ENCODE data around the gene NDUFA12. TPM values are rescaled to one million over a fixed set of nuclear protein-coding genes. Genes with fewer than 3 reads are reported as not detected.

NDUFA12 gene
- total RNA-seq, 1 donor from 2014 or later = 15.1 TPM

DNA sequence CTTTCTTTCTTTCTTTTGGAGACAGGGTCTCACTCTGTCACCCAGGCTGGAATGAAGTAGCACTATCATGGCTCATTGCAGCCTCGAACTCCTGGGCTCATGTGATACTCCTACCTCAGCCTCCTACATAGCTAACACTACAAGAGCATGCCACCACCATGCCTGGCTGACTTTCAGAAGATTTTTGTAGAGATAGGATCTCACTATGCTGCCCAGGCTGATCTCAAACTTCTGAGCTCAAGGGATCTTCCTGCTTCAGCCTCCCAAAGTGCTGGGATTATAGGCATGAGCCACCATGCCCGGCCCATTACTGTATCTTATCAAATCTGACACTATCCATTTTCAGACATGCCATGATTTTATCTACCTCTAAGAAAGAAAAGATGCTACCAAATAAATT lies 31.6 kb downstream of the NDUFA12 start:
- Histone ChIP-seq H3K27ac (no peak overlapping the region), H3K27me3 (no peaks in the 10 kb centered on the region), H3K4me1 (no peaks in the 10 kb centered on the region), H3K9me3 (no peaks in the 10 kb centered on the region), H3K4me3 (no peak overlapping the region), H3K36me3 (peaks cover 8 to 12% of the 10 kb centered on the region in 2 donors)
- TF ChIP-seq, protein P1, sequence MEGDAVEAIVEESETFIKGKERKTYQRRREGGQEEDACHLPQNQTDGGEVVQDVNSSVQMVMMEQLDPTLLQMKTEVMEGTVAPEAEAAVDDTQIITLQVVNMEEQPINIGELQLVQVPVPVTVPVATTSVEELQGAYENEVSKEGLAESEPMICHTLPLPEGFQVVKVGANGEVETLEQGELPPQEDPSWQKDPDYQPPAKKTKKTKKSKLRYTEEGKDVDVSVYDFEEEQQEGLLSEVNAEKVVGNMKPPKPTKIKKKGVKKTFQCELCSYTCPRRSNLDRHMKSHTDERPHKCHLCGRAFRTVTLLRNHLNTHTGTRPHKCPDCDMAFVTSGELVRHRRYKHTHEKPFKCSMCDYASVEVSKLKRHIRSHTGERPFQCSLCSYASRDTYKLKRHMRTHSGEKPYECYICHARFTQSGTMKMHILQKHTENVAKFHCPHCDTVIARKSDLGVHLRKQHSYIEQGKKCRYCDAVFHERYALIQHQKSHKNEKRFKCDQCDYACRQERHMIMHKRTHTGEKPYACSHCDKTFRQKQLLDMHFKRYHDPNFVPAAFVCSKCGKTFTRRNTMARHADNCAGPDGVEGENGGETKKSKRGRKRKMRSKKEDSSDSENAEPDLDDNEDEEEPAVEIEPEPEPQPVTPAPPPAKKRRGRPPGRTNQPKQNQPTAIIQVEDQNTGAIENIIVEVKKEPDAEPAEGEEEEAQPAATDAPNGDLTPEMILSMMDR (IDR thresholded peaks at IDR 0.05) = no peak
- intact Hi-C loops (cut with DNase I) = no loop called here
- no peak for DNase-seq (ENCODE audit: low spot score in 2 of 2)

DNA sequence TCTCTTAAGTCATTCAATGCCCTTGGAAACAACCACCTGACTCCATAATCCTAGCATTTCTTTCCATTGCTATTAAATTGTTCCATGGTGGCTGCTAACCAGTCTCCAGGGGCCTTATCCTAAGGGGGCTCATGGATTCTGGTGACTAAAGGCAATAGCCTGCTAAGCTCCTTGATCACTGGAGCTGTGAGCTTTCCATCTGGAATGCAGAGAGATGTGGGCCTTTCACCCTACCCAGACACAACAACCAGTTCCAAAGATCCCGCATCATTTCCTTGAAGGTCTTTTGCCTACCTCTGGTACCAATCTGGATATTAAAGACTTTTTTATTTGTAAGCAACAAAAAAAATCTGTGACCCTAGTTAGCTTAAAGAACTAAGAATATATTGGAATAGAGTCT lies 32.9 kb downstream of the NDUFA12 start:
- H3K9me3 ChIP-seq = no peaks in the 10 kb centered on the region
- H3K4me3 ChIP-seq = no peak overlapping the region
- TF ChIP-seq, protein P1 (IDR thresholded peaks at IDR 0.05) = no peak
- H3K27me3 ChIP-seq = no peaks in the 10 kb centered on the region
- DNase-seq (ENCODE audit: low spot score in 2 of 2) = no peak
- H3K27ac ChIP-seq = no peak overlapping the region
- intact Hi-C loops (cut with DNase I) = no loop called here
- H3K36me3 ChIP-seq = peaks cover 8 to 12% of the 10 kb centered on the region in 2 donors
- H3K4me1 ChIP-seq = no peaks in the 10 kb centered on the region

DNA sequence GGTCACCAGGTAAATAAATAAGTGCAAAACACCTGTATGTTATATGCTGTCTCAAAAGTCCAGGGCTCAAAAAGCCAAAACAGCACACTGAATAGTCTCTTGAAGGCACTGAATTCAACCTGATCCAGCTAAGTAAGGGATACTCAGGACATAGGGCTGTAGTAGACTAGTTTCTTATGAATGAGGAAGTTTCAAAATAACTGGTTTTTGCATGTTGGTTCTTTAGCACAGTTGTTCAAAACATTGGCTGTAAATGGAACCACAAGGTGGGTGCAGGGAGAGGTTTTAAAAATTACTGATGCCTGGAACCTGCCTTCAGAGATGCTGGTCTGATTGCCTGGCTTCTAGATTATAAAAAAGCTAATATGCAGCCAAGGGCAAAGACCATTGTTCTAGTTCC lies 34.1 kb downstream of the NDUFA12 start:
- intact Hi-C loops (cut with DNase I) = no loop called here
- Histone ChIP-seq H3K27me3 (no peaks in the 10 kb centered on the region), H3K4me3 (no peak overlapping the region), H3K9me3 (no peaks in the 10 kb centered on the region), H3K36me3 (peaks cover 8 to 12% of the 10 kb centered on the region in 2 donors), H3K27ac (no peak overlapping the region), H3K4me1 (no peaks in the 10 kb centered on the region)
- TF ChIP-seq, protein P1 (IDR thresholded peaks at IDR 0.05) = no peak
- DNase-seq (ENCODE audit: low spot score in 2 of 2) = no peak

DNA sequence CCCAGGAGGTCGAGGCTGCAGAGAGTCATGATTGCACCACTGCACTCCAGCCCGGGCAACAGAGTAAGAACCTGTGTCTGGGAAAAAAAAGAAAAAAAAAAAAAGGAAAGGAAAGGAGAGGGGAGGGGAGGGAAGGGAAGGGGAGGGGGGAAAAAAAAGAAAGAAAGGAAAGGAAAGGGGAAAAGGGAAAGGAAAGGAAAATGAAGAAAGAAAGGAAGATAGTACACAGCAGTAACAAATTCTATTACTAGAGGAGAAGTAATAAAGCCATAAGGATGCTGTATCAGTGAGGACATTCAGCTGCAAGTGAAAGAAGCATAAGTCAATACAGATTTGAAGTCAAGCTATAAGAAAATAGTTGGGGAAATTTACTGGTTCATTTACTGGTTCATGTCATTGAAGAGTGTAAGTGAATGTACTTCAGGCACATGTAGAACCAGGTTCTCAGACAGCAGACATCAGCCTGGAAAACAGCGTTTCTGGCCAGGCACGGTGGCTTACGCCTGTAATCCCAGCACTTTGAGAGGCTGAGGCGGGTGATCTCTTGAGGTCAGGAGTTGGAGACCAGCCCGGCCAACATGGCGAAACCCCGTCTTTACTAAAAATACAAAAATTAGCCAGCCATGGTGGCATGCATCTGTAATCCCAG lies 37.4 kb downstream of the NDUFA12 start:
- H3K27ac ChIP-seq = no peak overlapping the region
- intact Hi-C loops (cut with DNase I) = no loop called here
- H3K9me3 ChIP-seq = no peaks in the 10 kb centered on the region
- no peak overlapping the region for H3K4me3 ChIP-seq
- TF ChIP-seq, protein P1 (IDR thresholded peaks at IDR 0.05) = no peak
- H3K36me3 ChIP-seq = peaks cover 5 to 8% of the 10 kb centered on the region in 2 donors
- H3K4me1 ChIP-seq = no peaks in the 10 kb centered on the region
- H3K27me3 ChIP-seq = no peaks in the 10 kb centered on the region
- no peak for DNase-seq (ENCODE audit: low spot score in 2 of 2)

DNA sequence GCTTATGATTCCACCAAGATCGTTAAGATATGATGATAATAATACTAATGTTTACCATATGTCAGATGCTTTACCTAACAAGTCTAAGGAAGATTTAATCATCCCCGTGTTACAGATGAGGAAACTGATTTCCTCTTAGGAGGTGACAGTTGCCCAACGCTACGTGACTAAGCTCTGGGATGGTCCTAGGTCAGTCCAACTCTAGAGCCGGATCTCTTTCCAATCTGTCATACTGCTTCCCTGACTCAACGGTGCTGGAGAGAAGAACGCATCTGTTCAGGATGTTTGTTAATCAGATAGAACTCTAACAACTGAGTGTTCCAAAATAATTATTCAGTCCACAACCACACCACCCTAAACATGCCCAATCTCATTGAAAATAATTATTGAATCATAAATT lies 39.8 kb downstream of the NDUFA12 start:
- TF ChIP-seq, protein P1 (IDR thresholded peaks at IDR 0.05) = no peak
- H3K36me3 ChIP-seq = no peaks in the 10 kb centered on the region
- DNase-seq (ENCODE audit: low spot score in 2 of 2) = no peak
- no peak overlapping the region for H3K27ac ChIP-seq
- H3K9me3 ChIP-seq = no peaks in the 10 kb centered on the region
- intact Hi-C loops (cut with DNase I) = no loop called here
- no peaks in the 10 kb centered on the region for H3K4me1 ChIP-seq
- no peak overlapping the region for H3K4me3 ChIP-seq
- no peaks in the 10 kb centered on the region for H3K27me3 ChIP-seq

DNA sequence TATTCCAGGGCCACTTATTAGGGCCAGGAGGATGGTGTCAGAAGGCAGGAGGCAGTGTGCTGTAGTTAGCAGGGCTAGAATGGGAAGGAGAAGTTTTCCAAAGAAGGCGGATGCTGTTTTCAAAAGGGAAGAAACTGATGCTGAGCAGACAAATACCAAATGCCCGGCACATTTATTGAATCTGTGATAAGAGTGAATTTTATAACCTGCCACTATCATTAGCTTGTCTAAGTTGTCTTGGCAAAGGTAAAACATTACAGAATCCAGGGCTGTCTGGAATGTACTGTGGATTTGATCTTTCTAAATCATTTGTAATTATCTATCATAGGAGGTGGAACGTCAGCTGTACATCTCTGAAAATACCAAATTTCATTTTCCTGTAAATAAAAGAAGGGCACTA lies 40.8 kb downstream of the NDUFA12 start:
- H3K27me3 ChIP-seq = no peaks in the 10 kb centered on the region
- intact Hi-C loops (cut with DNase I) = no loop called here
- DNase-seq (ENCODE audit: low spot score in 2 of 2) = no peak
- H3K4me3 ChIP-seq = no peak overlapping the region
- H3K4me1 ChIP-seq = no peaks in the 10 kb centered on the region
- no peaks in the 10 kb centered on the region for H3K9me3 ChIP-seq
- H3K36me3 ChIP-seq = no peaks in the 10 kb centered on the region
- no peak overlapping the region for H3K27ac ChIP-seq
- TF ChIP-seq, protein P1 (IDR thresholded peaks at IDR 0.05) = no peak
